ENCODE data around the gene UTP14C.
"Not testable (repeated sequence)": the region's sequence is repeated elsewhere in the genome, so short reads cannot be mapped to it uniquely, and the experiment has no call there.

UTP14C gene

GRCh38 chr13:52051400-52051799 is 26.9 kb downstream of the UTP14C start:
- DNase-seq = no peak

GRCh38 chr13:52053460-52053859 is 29.0 kb downstream of the UTP14C start:
- no peak for DNase-seq

GRCh38 chr13:52061064-52061463 is 36.6 kb downstream of the UTP14C start:
- not testable (repeated sequence) for DNase-seq

GRCh38 chr13:52061587-52061986 is 37.1 kb downstream of the UTP14C start:
- DNase-seq = no peak

- DNase-seq = peak; percentile 47
These were observed 42.7 kb downstream of the UTP14C start for GRCh38 chr13:52067237-52067636.

GRCh38 chr13:52070929-52071523 is 46.5 kb downstream of the UTP14C start:
- DNase-seq = peak; percentile 22

All from GF-D8 (cell line).